Hair follicular keratinocyte (primary cell): Measurements from ENCODE around the gene MRPL43. TPM values are rescaled to one million over a fixed set of nuclear protein-coding genes. Genes with fewer than 3 reads are reported as not detected.

Experiments used
- total RNA-seq: library from RNA; depleted of rRNA; stranded (reverse); fragments of >200 nt; gene quantifications from 2 replicates; pipeline ENCODE4 v1.2.3, GENCODE V29; 2015

MRPL43 gene
- 89.3 and 104 TPM in 2 replicates for total RNA-seq

GRCh38 chr10:100986952-100987684 lies at the start of gene MRPL43, which contains the start of gene TWNK:
Gene MRPL43, minus strand, starts transcription at chr10:100987497. Its CDS starts 54 bp downstream, at chr10:100987443.
Gene TWNK, plus strand, starts transcription at chr10:100987543. Its CDS starts 668 bp downstream, at chr10:100988211.

GRCh38 chr10:101031128-101031795 lies 44.0 kb upstream of the MRPL43 start, which contains the start of the genes PDZD7 and SFXN3:
Gene PDZD7, minus strand, starts transcription at chr10:101031129. Its CDS starts 910 bp downstream, at chr10:101030219.
Gene SFXN3, plus strand, starts transcription at chr10:101031234. Its CDS starts 3,461 bp downstream, at chr10:101034695.

GRCh38 chr10:100999742-101000126 lies 12.4 kb upstream of the MRPL43 start, which contains the start of gene LZTS2:
Gene LZTS2, plus strand, starts transcription at chr10:100999808. Its CDS starts 2,731 bp downstream, at chr10:101002539.

GRCh38 chr10:100969187-100970075 lies 17.9 kb downstream of the MRPL43 start, which contains the start of gene SEMA4G:
Gene SEMA4G, plus strand, starts transcription at chr10:100969504. Its CDS starts 3,409 bp downstream, at chr10:100972913.

Other genes with a start within 250 kb of the MRPL43 start
- not detected in 2 replicates for gene PAX2, start 241.9 kb downstream of the MRPL43 start, total RNA-seq
- gene SLF2, start 74.5 kb downstream of the MRPL43 start, total RNA-seq = 6.9 and 10.1 TPM in 2 replicates
- gene SEMA4G, start 18.0 kb downstream of the MRPL43 start, total RNA-seq = 0.70 and 2.1 TPM in 2 replicates
- 6.4 and 14.4 TPM in 2 replicates for gene TWNK, start within 50 bp of the MRPL43 start, total RNA-seq
- gene LZTS2, start 12.3 kb upstream of the MRPL43 start, total RNA-seq = 45.0 and 52.0 TPM in 2 replicates
- gene PDZD7, start 43.6 kb upstream of the MRPL43 start, total RNA-seq = 0.23 and 0.94 TPM in 2 replicates
- gene SFXN3, start 43.7 kb upstream of the MRPL43 start, total RNA-seq = 24.3 and 52.7 TPM in 2 replicates
- 0.15 and 0.23 TPM in 2 replicates for gene KAZALD1, start 74.5 kb upstream of the MRPL43 start, total RNA-seq
- not detected in 2 replicates for gene TLX1, start 143.8 kb upstream of the MRPL43 start, total RNA-seq
- not detected in 2 replicates for gene LBX1, start 242.0 kb upstream of the MRPL43 start, total RNA-seq